A673 (cell line): ENCODE data around the gene ZFYVE1. TPM values are rescaled to one million over a fixed set of nuclear protein-coding genes. Genes with fewer than 3 reads are reported as not detected.
"Not testable (repeated sequence)": the region's sequence is repeated elsewhere in the genome, so short reads cannot be mapped to it uniquely, and the experiment has no call there.

Experiments used
- BruUV-seq: library from RNA; stranded (reverse); fragments of 400-500 nt; replicated peaks from 2 replicates; lab custom pipeline; 2021; lab: Mats Ljungman, UMichigan
- CTCF ChIA-PET: fragments of 300-600 bp; sonication (Branson Sonifier 250); formaldehyde crosslinking; loops from one replicate; lab custom pipeline; 2022; ENCODE audit warnings: antibody characterized with exemption; lab: Charles Lee
- POLR2A ChIA-PET: fragments of 300-600 bp; sonication (Branson Sonifier 250); formaldehyde crosslinking; loops from one replicate; lab custom pipeline; 2022; ENCODE audit warnings: antibody characterized with exemption; ENCODE audit not compliant: low non-redundant PET; lab: Charles Lee
- DNase-seq: peaks from one replicate; pipeline ENCODE4 v3.0.0-alpha.2; 2015; ENCODE audit warnings: low spot score
- H3K27ac ChIP-seq: fragments of 200-600 bp; sonication (generic); 2 replicates; pipeline ENCODE4 v1.5.1; 2016; ENCODE audit warnings: mixed run types, low read depth, mild to moderate bottlenecking, mixed read lengths, antibody characterized with exemption, low read length; ENCODE audit not compliant: poor library complexity, severe bottlenecking
- H3K27me3 ChIP-seq: fragments of 200-600 bp; sonication (generic); replicated peaks from 2 replicates; pipeline ENCODE4 v1.6.1; 2017; ENCODE audit warnings: mixed run types, low read depth, mild to moderate bottlenecking, mixed read lengths, antibody characterized with exemption, low read length; ENCODE audit not compliant: insufficient read depth, poor library complexity
- H3K36me3 ChIP-seq: fragments of 200-600 bp; sonication (generic); 2 replicates; pipeline ENCODE4 v1.6.1; 2016; ENCODE audit warnings: mixed run types, mild to moderate bottlenecking, mixed read lengths, antibody characterized with exemption, low read length; ENCODE audit not compliant: insufficient read depth, poor library complexity, severe bottlenecking
- H3K4me1 ChIP-seq: fragments of 200-600 bp; sonication (generic); 2 replicates; pipeline ENCODE4 v1.6.1; 2017; ENCODE audit warnings: mixed run types, mild to moderate bottlenecking, mixed read lengths, antibody characterized with exemption, low read length; ENCODE audit not compliant: insufficient read depth, poor library complexity, severe bottlenecking
- H3K4me3 ChIP-seq: fragments of 200-600 bp; sonication (generic); 2 replicates; pipeline ENCODE4 v1.5.1; 2016; ENCODE audit warnings: low read depth, mixed run types, mild to moderate bottlenecking, mixed read lengths, low read length; ENCODE audit not compliant: poor library complexity, severe bottlenecking
- H3K9me3 ChIP-seq: fragments of 200-600 bp; sonication (generic); 2 replicates; pipeline ENCODE4 v1.6.1; 2016; ENCODE audit warnings: mixed run types, low read depth, mild to moderate bottlenecking, mixed read lengths, antibody characterized with exemption, low read length; ENCODE audit not compliant: poor library complexity, severe bottlenecking
- EZH2 ChIP-seq: fragments of 200-600 bp; sonication (generic); IDR thresholded peaks from 2 replicates; pipeline ENCODE4 v1.6.1; 2017; ENCODE audit warnings: borderline replicate concordance, low read depth, mild to moderate bottlenecking, mixed read lengths, antibody characterized with exemption, low read length; ENCODE audit not compliant: poor library complexity, severe bottlenecking
- intact Hi-C: fragments of 100-400 bp; cut with micrococcal nuclease; formaldehyde crosslinking; loops from one replicate; pipeline ENCODE4 v1.10.0; 2022; ENCODE audit not compliant: unreplicated experiment
- total RNA-seq: library from RNA; stranded (reverse); gene quantifications from 2 replicates; pipeline ENCODE4 v1.2.3, GENCODE V29; 2021
- TF ChIP-seq, protein P1 (sequence below): fragments of 300-800, 200-600 bp; sonication (generic); conservative IDR thresholded peaks from 2 replicates; pipeline ENCODE4 v1.5.1; 2017; ENCODE audit warnings: low read depth, mild to moderate bottlenecking, antibody characterized with exemption, low read length, moderate library complexity, mixed read lengths

The ZFYVE1 gene
- total RNA-seq, 1 experiment from 2014 or later: 7.8 TPM

- intact Hi-C loops: no loop called here
- no peaks in the 10 kb centered on the region for H3K4me1 ChIP-seq
- DNase-seq: no peak
- CTCF ChIA-PET: no interaction called here
- H3K27me3 ChIP-seq: no peaks in the 10 kb centered on the region
- BruUV-seq: no TSS peak
- no peaks in the 10 kb centered on the region for H3K9me3 ChIP-seq
- POLR2A ChIA-PET: no interaction called here
- no peaks in the 10 kb centered on the region for H3K36me3 ChIP-seq
- no peak overlapping the region for H3K27ac ChIP-seq
- TF ChIP-seq EZH2: no peak
- H3K4me3 ChIP-seq: no peak overlapping the region
These were observed 60.9 kb downstream of the ZFYVE1 start for GRCh38 chr14:72966038-72966437.

GRCh38 chr14:72965249-72965648, 61.7 kb downstream of the ZFYVE1 start:
- Histone ChIP-seq H3K27me3 (no peaks in the 10 kb centered on the region), H3K36me3 (no peaks in the 10 kb centered on the region), H3K27ac (no peak overlapping the region), H3K9me3 (no peaks in the 10 kb centered on the region), H3K4me3 (no peak overlapping the region), H3K4me1 (no peaks in the 10 kb centered on the region)
- CTCF ChIA-PET: no interaction called here
- no TSS peak for BruUV-seq
- TF ChIP-seq, protein P1, sequence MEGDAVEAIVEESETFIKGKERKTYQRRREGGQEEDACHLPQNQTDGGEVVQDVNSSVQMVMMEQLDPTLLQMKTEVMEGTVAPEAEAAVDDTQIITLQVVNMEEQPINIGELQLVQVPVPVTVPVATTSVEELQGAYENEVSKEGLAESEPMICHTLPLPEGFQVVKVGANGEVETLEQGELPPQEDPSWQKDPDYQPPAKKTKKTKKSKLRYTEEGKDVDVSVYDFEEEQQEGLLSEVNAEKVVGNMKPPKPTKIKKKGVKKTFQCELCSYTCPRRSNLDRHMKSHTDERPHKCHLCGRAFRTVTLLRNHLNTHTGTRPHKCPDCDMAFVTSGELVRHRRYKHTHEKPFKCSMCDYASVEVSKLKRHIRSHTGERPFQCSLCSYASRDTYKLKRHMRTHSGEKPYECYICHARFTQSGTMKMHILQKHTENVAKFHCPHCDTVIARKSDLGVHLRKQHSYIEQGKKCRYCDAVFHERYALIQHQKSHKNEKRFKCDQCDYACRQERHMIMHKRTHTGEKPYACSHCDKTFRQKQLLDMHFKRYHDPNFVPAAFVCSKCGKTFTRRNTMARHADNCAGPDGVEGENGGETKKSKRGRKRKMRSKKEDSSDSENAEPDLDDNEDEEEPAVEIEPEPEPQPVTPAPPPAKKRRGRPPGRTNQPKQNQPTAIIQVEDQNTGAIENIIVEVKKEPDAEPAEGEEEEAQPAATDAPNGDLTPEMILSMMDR: no peak
- no peak for TF ChIP-seq EZH2
- DNase-seq: no peak
- intact Hi-C loops: no loop called here
- POLR2A ChIA-PET: no interaction called here

- Histone ChIP-seq H3K27ac (no peak overlapping the region), H3K27me3 (no peaks in the 10 kb centered on the region), H3K4me3 (no peak overlapping the region), H3K36me3 (peaks cover 3% of the 10 kb centered on the region), H3K4me1 (no peaks in the 10 kb centered on the region), H3K9me3 (no peaks in the 10 kb centered on the region)
- TF ChIP-seq, protein P1: no peak
- TF ChIP-seq EZH2: no peak
- ChIA-PET CTCF (interaction anchor here (0.8 kb wide), 1 partner anchor 12 kb away, joined by 3 read pairs; no protein-coding TSS in a partner anchor), POLR2A (no interaction called here)
- DNase-seq: peak; percentile 60
- no TSS peak for BruUV-seq
- intact Hi-C loops: no loop called here
These were observed 64.0 kb downstream of the ZFYVE1 start for GRCh38 chr14:72962829-72963312.

DNA sequence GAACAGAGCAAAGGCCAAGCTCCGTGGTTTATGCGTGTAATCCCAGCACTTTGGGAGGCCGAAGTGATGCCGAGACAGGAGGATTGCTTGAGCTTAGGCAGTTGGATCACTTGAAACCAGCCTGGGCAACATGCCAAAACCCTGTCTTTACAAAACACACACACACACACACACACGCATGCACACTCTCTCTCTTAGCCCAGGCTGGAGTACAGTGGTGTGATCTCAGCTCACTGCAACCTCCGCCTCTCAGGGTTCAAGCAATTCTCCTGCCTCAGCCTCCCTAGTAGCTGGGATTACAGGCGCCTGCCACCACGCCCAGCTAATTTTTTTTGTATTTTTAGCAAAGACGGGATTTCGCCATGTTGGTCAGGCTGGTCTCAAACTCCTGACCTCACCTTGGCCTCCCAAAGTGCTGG, 64.6 kb downstream of the ZFYVE1 start:
- DNase-seq: peak; percentile 42
- POLR2A ChIA-PET, H3K9me3 ChIP-seq, intact Hi-C loops, H3K27me3 ChIP-seq, H3K36me3 ChIP-seq, H3K4me1 ChIP-seq, H3K4me3 ChIP-seq, H3K27ac ChIP-seq, BruUV-seq: not testable (repeated sequence)
- CTCF ChIA-PET: interaction anchor here (0.8 kb wide), 1 partner anchor 12 kb away, joined by 3 read pairs; no protein-coding TSS in a partner anchor
